Posterior vena cava (tissue), 2 donors: ENCODE measurements around the gene CD247. TPM values are rescaled to one million over a fixed set of nuclear protein-coding genes. Genes with fewer than 3 reads are reported as not detected.

Experiments
- DNase-seq: peaks from one replicate; pipeline ENCODE4 v3.0.0-alpha.2; 2020; ENCODE audit warnings: low spot score
- intact Hi-C, 2 donors: fragments of 100-400 bp; cut with DNase I; formaldehyde crosslinking; loops; one replicate each; pipeline versions ENCODE4 v1.14.1 to v1.14.2; 2022 to 2023
- total RNA-seq, 2 donors: library from RNA; stranded (reverse); fragmentation: NEBNext Ultra II Directional; extraction: Animal tissue kit (Norgen Biotek cat#: 25700); gene quantifications; one replicate each; pipeline ENCODE4 v1.2.1, GENCODE V29; 2021
- donor health status: DM: yes; HTN: yes; CAD: no.
- donor health status: DM: yes; HTN: yes; CAD: no.

CD247 gene
- total RNA-seq, 2 donors from 2014 or later, result 1.3 to 2.0 TPM

GRCh38 chr1:167516404-167517388 is 1.6 kb downstream of the CD247 start:
- intact Hi-C loops, result no loop called here
- DNase-seq, result no peak

GRCh38 chr1:167515893-167516321 is 2.4 kb downstream of the CD247 start:
- intact Hi-C loops, result no loop called here
- DNase-seq, result no peak

- intact Hi-C loops, result no loop called here
- DNase-seq, result no peak
Observed at GRCh38 chr1:167515461-167515860, 2.9 kb downstream of the CD247 start.

GRCh38 chr1:167514288-167514687 is 4.0 kb downstream of the CD247 start:
- no peak for DNase-seq
- intact Hi-C loops, result no loop called here

GRCh38 chr1:167512046-167512654 is 6.2 kb downstream of the CD247 start:
- no peak for DNase-seq
- intact Hi-C loops, result no loop called here

GRCh38 chr1:167511374-167511986 is 6.8 kb downstream of the CD247 start:
- no peak for DNase-seq
- intact Hi-C loops, result no loop called here

GRCh38 chr1:167510881-167511280 is 7.4 kb downstream of the CD247 start:
- no peak for DNase-seq
- intact Hi-C loops, result no loop called here

- intact Hi-C loops, result no loop called here
- no peak for DNase-seq
Observed at GRCh38 chr1:167510244-167510643, 8.1 kb downstream of the CD247 start.

GRCh38 chr1:167509587-167509986 is 8.7 kb downstream of the CD247 start:
- intact Hi-C loops, result no loop called here
- DNase-seq, result no peak

- intact Hi-C loops, result no loop called here
- no peak for DNase-seq
Observed at GRCh38 chr1:167507719-167508118, 10.6 kb downstream of the CD247 start.

GRCh38 chr1:167504467-167504827 is 13.9 kb downstream of the CD247 start:
- DNase-seq, result no peak
- intact Hi-C loops, result no loop called here

GRCh38 chr1:167503626-167504466 is 14.5 kb downstream of the CD247 start:
- DNase-seq, result no peak
- intact Hi-C loops, result no loop called here

GRCh38 chr1:167502719-167503462 is 15.4 kb downstream of the CD247 start:
- no peak for DNase-seq
- intact Hi-C loops, result no loop called here

- DNase-seq, result no peak
- intact Hi-C loops, result no loop called here
Observed at GRCh38 chr1:167502192-167502551, 16.2 kb downstream of the CD247 start.

GRCh38 chr1:167501515-167502191 is 16.7 kb downstream of the CD247 start:
- intact Hi-C loops, result no loop called here
- DNase-seq, result no peak

- DNase-seq, result no peak
- intact Hi-C loops, result no loop called here
Observed at GRCh38 chr1:167500283-167500860, 18.0 kb downstream of the CD247 start.

GRCh38 chr1:167499664-167500101 is 18.6 kb downstream of the CD247 start:
- intact Hi-C loops, result no loop called here
- no peak for DNase-seq

GRCh38 chr1:167499106-167499505 is 19.2 kb downstream of the CD247 start:
- intact Hi-C loops, result no loop called here

More at GRCh38 chr1:167499106-167499505, 19.2 kb downstream of the CD247 start:
- no peak for DNase-seq
